HepG2 (cell line): ENCODE measurements around the gene RNF14. TPM values are rescaled to one million over a fixed set of nuclear protein-coding genes. Genes with fewer than 3 reads are reported as not detected.

Experiments used
- DNMT1 ChIP-seq: sonication (generic); formaldehyde crosslinking; IDR thresholded peaks from 2 replicates; pipeline ENCODE4 v1.5.1; 2020; ENCODE audit warnings: mild to moderate bottlenecking, missing genetic modification reagents
- ELF1 ChIP-seq: sonication (generic); formaldehyde crosslinking; IDR thresholded peaks from 2 replicates; pipeline ENCODE4 v1.4.0; 2020; ENCODE audit warnings: missing genetic modification reagents
- ELF4 ChIP-seq: sonication (generic); formaldehyde crosslinking; IDR thresholded peaks from 2 replicates; pipeline ENCODE4 v1.5.0; 2020; ENCODE audit warnings: missing genetic modification reagents, mild to moderate bottlenecking, moderate library complexity, borderline replicate concordance
- HMGA1 ChIP-seq: sonication (generic); formaldehyde crosslinking; conservative IDR thresholded peaks from 2 replicates; pipeline ENCODE4 v1.4.0; 2020; ENCODE audit warnings: missing genetic modification reagents
- ISL2 ChIP-seq: sonication (generic); formaldehyde crosslinking; IDR thresholded peaks from 2 replicates; pipeline ENCODE4 v1.5.0; 2020; ENCODE audit warnings: missing genetic modification reagents
- PCBP2 ChIP-seq: fragments of 200-400 bp; formaldehyde crosslinking; optimal IDR thresholded peaks from 2 replicates; pipeline ENCODE3; 2018; ENCODE audit warnings: low read length, low read depth; ENCODE audit not compliant: poor library complexity, severe bottlenecking
- SRY ChIP-seq: sonication (generic); formaldehyde crosslinking; IDR thresholded peaks from 2 replicates; pipeline ENCODE4 v1.8.0; 2022; ENCODE audit warnings: mild to moderate bottlenecking, missing genetic modification reagents
- U2AF2 ChIP-seq: fragments of 200-400 bp; formaldehyde crosslinking; IDR thresholded peaks from 2 replicates; pipeline ENCODE4 v1.6.1; 2017; ENCODE audit warnings: low read depth, mild to moderate bottlenecking, low read length
- ZNF292 ChIP-seq: sonication (generic); formaldehyde crosslinking; IDR thresholded peaks from 2 replicates; pipeline ENCODE4 v1.8.1; 2022; ENCODE audit warnings: mild to moderate bottlenecking, low read depth, missing genetic modification reagents, borderline replicate concordance
- ZNF567 ChIP-seq: sonication (generic); formaldehyde crosslinking; IDR thresholded peaks from 2 replicates; pipeline ENCODE4 v1.8.1; 2023; ENCODE audit warnings: mild to moderate bottlenecking, missing genetic modification reagents, borderline replicate concordance
- ZNF746 ChIP-seq: sonication (generic); formaldehyde crosslinking; IDR thresholded peaks from 2 replicates; pipeline ENCODE4 v1.8.0; 2022; ENCODE audit warnings: mild to moderate bottlenecking, missing genetic modification reagents
- polyA plus RNA-seq, 8 experiments: library from polyadenylated mRNA; depleted of rRNA in 3 of 8; stranded (reverse) in 7 of 8; unstranded in 1 of 8; fragments of >200 nt; fragmentation: Illumina TruSeq in 4 of 8; extraction: Trizol in 4 of 8; gene quantifications; 2 replicates each; pipeline versions ENCODE4 v1.2.1 to v1.2.3, GENCODE V29; 2011 to 2016; ENCODE audit warnings: low read depth in 4 of 8, missing spikeins in 1 of 8, mixed read lengths in 1 of 8; ENCODE audit not compliant: insufficient read depth in 1 of 8
- total RNA-seq, 5 experiments: library from RNA; depleted of rRNA; stranded (reverse); fragments of >200 nt; fragmentation: Illumina TruSeq; extraction: Trizol; gene quantifications; 2 replicates each; pipeline ENCODE4 v1.2.3, GENCODE V29; 2016; ENCODE audit warnings: low read depth in 1 of 5
- TF ChIP-seq, protein P1 (sequence below): sonication (generic); formaldehyde crosslinking; IDR thresholded peaks from 2 replicates; pipeline ENCODE4 v1.8.1; 2023; ENCODE audit warnings: missing genetic modification reagents, mild to moderate bottlenecking, borderline replicate concordance
- TF ChIP-seq, protein P2 (sequence below): IDR thresholded peaks from 2 replicates; pipeline ENCODE4 v1.6.1; 2016; ENCODE audit warnings: mild to moderate bottlenecking, missing biosample characterization, missing genetic modification reagents
- TF ChIP-seq, protein P3 (sequence below): sonication (generic); formaldehyde crosslinking; IDR thresholded peaks from 2 replicates; pipeline ENCODE4 v1.5.1; 2020; ENCODE audit warnings: mild to moderate bottlenecking, moderate library complexity, missing genetic modification reagents
- TF ChIP-seq, protein P4 (sequence below): IDR thresholded peaks from 2 replicates; pipeline ENCODE4 v1.6.1; 2016; ENCODE audit warnings: missing genetic modification reagents, missing compliant biosample characterization
- TF ChIP-seq, protein P5 (sequence below): sonication (generic); formaldehyde crosslinking; IDR thresholded peaks from 2 replicates; pipeline ENCODE4 v1.4.0; 2020; ENCODE audit warnings: missing genetic modification reagents, mild to moderate bottlenecking, borderline replicate concordance

The RNF14 gene
- total and polyA plus RNA-seq, 2 of the 13 experiments (the other 11 are each of a cell fraction or from before 2014, with no cell fraction given) = 11.3 to 28.1 TPM

DNA sequence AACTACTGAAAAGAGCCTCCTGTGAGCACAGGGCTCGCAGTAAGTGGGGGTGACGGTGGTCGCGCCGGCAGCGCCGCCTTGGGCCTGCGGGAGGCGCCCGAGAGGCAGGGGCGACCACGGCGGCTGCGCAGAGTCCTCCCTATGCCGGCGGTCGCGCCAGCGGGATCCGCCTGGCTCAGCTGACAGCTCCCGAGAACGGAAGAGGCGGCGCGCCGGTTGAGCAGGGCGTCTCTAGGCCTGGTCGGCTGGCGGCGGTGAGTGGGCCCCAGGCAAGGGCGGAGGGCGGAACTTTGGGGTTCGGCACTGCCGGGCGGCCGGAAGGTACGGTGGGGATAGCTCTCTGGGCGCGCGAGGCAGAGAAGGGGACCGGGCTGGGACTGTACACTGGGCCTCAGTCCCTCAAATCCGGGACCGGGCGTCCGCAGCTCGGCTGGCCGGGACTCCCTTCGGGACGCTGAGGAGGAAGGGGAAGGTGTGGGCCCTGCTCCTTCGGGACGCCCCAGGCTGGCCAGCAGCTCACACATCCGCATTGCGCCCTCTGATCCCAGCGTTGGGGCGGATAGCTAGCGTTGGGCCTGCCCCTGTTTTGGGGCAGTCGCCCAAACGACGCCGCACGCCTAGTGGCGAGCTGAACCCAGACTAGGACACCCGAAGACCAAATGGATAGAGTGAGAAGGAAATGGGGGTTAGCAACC lies at the start of gene RNF14 (continued):
- TF ChIP-seq, protein P1, sequence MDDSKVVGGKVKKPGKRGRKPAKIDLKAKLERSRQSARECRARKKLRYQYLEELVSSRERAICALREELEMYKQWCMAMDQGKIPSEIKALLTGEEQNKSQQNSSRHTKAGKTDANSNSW = no peak
- TF ChIP-seq DNMT1 (CRISPR knock-in tag) (0 out of 2 replicates have a peak, but pooled peaks have one; percentile 84), ZNF567 (CRISPR knock-in tag) (peak; percentile 90; the same call in 1 of the 2 replicates), ELF4 (CRISPR knock-in tag) (0 out of 2 replicates have a peak, but pooled peaks have one; percentile 73), HMGA1 (CRISPR knock-in tag) (no peak), ZNF292 (no peak; the same call in none of the 2 replicates), U2AF2 (peak; percentile 63; the same call in 1 of the 2 replicates), SRY (CRISPR knock-in tag) (peak; percentile 30; the same call in 1 of the 2 replicates), PCBP2 (no peak), ELF1 (CRISPR knock-in tag) (peak; percentile 80), ZNF746 (CRISPR knock-in tag) (peak; percentile 62), ISL2 (CRISPR knock-in tag) (peak; percentile 67; the same call in 1 of the 2 replicates)
- TF ChIP-seq, protein P2, sequence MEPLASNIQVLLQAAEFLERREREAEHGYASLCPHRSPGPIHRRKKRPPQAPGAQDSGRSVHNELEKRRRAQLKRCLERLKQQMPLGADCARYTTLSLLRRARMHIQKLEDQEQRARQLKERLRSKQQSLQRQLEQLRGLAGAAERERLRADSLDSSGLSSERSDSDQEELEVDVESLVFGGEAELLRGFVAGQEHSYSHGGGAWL (CRISPR knock-in tag) = peak; percentile 90; the same call in 1 of the 2 replicates
- TF ChIP-seq, protein P3, sequence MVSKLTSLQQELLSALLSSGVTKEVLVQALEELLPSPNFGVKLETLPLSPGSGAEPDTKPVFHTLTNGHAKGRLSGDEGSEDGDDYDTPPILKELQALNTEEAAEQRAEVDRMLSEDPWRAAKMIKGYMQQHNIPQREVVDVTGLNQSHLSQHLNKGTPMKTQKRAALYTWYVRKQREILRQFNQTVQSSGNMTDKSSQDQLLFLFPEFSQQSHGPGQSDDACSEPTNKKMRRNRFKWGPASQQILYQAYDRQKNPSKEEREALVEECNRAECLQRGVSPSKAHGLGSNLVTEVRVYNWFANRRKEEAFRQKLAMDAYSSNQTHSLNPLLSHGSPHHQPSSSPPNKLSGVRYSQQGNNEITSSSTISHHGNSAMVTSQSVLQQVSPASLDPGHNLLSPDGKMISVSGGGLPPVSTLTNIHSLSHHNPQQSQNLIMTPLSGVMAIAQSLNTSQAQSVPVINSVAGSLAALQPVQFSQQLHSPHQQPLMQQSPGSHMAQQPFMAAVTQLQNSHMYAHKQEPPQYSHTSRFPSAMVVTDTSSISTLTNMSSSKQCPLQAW = peak; percentile 86
- TF ChIP-seq, protein P4, sequence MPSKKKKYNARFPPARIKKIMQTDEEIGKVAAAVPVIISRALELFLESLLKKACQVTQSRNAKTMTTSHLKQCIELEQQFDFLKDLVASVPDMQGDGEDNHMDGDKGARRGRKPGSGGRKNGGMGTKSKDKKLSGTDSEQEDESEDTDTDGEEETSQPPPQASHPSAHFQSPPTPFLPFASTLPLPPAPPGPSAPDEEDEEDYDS = peak; percentile 46; the same call in 1 of the 2 replicates
- TF ChIP-seq, protein P5, sequence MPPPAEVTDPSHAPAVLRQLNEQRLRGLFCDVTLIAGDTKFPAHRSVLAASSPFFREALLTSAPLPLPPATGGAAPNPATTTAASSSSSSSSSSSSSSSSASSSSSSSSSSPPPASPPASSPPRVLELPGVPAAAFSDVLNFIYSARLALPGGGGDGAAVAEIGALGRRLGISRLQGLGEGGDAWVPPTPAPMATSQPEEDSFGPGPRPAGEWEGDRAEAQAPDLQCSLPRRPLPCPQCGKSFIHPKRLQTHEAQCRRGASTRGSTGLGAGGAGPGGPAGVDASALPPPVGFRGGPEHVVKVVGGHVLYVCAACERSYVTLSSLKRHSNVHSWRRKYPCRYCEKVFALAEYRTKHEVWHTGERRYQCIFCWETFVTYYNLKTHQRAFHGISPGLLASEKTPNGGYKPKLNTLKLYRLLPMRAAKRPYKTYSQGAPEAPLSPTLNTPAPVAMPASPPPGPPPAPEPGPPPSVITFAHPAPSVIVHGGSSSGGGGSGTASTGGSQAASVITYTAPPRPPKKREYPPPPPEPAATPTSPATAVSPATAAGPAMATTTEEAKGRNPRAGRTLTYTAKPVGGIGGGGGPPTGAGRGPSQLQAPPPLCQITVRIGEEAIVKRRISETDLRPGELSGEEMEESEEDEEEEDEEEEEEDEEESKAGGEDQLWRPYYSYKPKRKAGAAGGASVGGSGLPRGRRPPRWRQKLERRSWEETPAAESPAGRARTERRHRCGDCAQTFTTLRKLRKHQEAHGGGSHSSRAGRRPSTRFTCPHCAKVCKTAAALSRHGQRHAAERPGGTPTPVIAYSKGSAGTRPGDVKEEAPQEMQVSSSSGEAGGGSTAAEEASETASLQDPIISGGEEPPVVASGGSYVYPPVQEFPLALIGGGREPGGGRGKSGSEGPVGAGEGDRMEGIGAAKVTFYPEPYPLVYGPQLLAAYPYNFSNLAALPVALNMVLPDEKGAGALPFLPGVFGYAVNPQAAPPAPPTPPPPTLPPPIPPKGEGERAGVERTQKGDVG (CRISPR knock-in tag) = no peak
